GM19193 (cell line): ENCODE results near the gene ATP6V0D1.

ENCODE experiments used
- POLR2A ChIP-seq: IDR thresholded peaks from 4 replicates; pipeline ENCODE4 v1.6.1; 2011; ENCODE audit not compliant: insufficient read depth, insufficient read length; ENCODE audit errors: extremely low read depth

The ATP6V0D1 gene

GRCh38 chr16:67403976-67404555 is 76.9 kb downstream of the ATP6V0D1 start:
- no peak for TF ChIP-seq POLR2A

GRCh38 chr16:67400901-67401300 is 80.1 kb downstream of the ATP6V0D1 start:
- TF ChIP-seq POLR2A = no peak

GRCh38 chr16:67399749-67400704 is 80.9 kb downstream of the ATP6V0D1 start:
- TF ChIP-seq POLR2A = no peak

- no peak for TF ChIP-seq POLR2A
These were observed 81.7 kb downstream of the ATP6V0D1 start for GRCh38 chr16:67399218-67399733.

GRCh38 chr16:67398546-67399217 is 82.3 kb downstream of the ATP6V0D1 start:
- TF ChIP-seq POLR2A = no peak

GRCh38 chr16:67397812-67398545 is 83.0 kb downstream of the ATP6V0D1 start:
- no peak for TF ChIP-seq POLR2A

- TF ChIP-seq POLR2A = no peak
These were observed 83.7 kb downstream of the ATP6V0D1 start for GRCh38 chr16:67397036-67397801.

- no peak for TF ChIP-seq POLR2A
These were observed 84.6 kb downstream of the ATP6V0D1 start for GRCh38 chr16:67396159-67397035.

- no peak for TF ChIP-seq POLR2A
These were observed 85.3 kb downstream of the ATP6V0D1 start for GRCh38 chr16:67395458-67396158.

- no peak for TF ChIP-seq POLR2A
These were observed 85.9 kb downstream of the ATP6V0D1 start for GRCh38 chr16:67395105-67395457.

GRCh38 chr16:67394155-67395104 is 86.5 kb downstream of the ATP6V0D1 start:
- TF ChIP-seq POLR2A = no peak
